HG03175 (cell line): ENCODE data around the gene SUPT4H1.
"Not testable (repeated sequence)": the region's sequence is repeated elsewhere in the genome, so short reads cannot be mapped to it uniquely, and the experiment has no call there.

Source experiments
- ATAC-seq: cut with Tn5 transposase; IDR thresholded peaks from one replicate; pipeline ENCODE4 v1.9.1; 2021; ENCODE audit warnings: mild to moderate bottlenecking, moderate library complexity; ENCODE audit not compliant: unreplicated experiment

The SUPT4H1 gene

DNA sequence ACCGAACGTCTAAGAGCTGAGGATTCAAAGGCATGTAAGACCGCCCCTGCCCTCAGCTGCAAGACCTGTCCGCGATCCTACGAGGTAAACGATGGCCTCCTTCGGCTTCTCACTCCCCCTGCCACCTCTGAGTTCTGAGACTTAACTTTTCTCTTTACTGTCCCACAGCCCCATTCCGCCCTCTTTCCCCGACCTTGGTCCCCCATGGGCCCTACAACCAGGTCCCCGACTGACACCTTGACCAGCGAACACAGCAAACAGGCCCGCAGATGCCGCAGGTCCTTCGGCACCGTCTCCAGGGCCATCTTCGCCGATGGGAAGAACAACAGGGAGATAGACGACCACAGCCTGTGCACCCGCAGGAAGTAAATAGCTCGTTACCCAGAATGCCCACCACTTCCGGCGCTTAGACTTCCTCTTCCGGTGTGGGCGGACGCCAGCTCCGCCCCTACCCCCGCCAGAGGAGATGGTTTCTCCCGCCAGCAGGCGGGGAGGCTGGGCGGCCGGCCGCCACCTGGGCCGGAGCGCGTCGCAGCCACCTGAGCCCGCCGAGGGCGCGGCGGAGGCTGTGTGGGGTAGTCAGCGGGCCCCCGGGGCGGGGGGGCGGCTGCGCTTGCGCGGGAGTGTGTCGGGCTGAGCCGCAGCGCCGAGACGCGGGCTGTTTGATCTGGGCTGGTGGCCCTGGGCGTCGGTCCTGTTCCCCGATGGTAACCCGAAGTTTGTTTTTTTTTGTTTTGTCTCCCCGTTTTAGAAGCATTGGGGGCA lies at the start of gene SUPT4H1:
Gene SUPT4H1, minus strand, starts transcription at position 371 of the 765 bp plus-strand sequence. Its CDS starts 66 bp downstream, at position 305.
- ATAC-seq, result peak; percentile 92

DNA sequence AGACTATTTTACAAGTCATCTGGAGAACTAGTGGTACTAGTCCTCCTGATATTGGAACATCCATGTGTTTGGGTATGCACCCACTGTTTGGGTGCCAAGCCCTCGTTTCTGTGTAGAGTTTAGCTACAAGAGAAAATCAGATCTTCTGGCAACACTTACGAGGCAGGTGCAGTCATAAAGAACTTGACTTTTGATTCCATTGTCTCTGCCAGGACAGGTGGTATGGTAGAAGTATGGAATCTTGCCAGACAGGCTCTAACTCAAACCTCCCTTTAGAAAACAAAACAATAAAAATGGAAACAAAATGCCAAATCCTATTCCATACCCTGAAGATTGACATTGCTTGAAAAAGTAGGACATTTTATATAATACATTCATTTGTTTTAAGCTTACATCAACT lies 49.3 kb upstream of the SUPT4H1 start:
- ATAC-seq, result no peak

DNA sequence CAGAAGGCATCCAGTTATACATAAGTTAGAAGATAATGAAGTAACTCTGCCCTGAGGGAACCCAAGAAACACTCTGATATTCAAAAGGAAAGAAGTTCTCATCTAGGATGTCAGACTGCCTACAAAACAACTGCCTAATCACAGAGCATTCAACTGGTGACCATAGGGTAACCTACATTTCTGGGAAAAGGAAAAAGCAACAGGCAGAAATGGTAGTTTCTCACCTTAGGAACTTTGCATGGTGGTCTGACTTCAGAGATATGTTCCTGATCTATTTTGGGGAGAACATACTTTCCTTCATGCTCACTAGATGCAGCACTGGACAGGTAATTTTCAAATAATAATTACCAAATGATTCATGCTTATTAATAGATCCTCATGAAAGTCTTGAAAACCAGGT lies 48.8 kb upstream of the SUPT4H1 start:
- no peak for ATAC-seq

DNA sequence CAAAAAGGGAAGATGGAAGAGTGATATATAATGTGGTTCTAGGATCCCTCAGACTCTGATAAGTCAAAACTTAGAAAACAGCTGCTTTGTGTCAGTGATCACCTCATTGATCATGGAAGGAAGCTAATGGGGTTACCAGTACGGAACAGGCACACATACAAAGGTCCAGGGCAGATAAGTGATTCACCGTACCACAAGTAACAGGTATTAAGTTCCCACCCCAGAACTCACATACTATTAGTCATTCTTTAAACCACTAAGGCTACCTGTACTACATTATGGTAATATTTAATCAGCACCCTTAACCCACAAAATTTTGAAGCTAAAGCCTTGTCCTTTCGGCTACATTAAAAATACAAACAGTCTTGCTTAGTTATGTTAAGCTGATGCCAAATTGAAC lies 48.0 kb upstream of the SUPT4H1 start:
- ATAC-seq, result no peak

DNA sequence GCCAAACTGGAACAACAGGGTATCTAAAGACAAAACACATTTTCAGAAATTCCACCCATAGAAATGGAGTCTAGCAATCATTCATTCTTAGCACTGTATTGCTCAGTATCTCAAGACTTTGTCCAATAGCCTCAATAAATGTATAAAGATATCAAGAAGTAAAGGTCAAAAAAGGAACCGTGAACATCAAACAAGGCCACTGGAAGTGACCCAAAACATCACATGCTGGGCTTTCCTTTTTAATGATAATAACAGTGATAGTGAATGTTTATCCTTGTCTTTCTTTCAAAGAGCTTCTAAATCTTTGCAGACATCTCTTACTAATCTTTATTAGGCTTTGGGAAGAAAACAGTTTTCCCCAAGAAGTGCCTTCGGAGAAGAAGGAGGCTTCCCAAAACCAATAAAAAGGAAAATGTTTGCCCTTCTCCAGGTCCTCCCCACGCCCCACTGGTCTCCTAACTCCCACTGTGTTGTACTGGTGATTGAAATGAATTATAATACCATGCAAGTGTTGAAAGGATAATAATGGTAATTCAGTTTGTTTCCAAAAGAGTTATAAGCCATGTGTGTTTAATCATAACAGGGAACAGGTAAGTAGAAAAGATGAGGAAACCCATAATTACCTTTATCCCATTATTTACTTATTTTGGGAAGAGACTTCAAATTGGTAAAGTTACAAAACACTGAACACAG lies 46.7 kb upstream of the SUPT4H1 start:
- no peak for ATAC-seq

DNA sequence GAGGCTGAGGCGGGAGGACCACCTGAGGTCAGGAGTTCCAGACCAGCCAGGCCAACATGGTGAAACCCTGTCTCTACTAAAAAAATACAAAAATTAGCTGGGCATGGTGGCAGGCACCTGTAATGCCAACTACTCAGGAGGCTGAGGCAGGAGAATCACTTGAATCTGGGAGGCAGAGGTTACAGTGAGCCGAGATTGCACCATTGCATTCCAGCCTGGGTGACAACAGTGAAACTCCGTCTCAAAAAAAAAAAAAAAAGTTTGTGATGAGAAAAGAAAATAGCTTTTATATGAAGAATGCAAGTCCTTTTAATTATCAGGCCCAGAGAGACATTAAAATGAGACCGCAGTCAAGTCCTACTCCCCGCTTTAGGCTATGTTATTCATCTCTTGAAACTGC lies 45.4 kb upstream of the SUPT4H1 start:
- ATAC-seq, result not testable (repeated sequence)

DNA sequence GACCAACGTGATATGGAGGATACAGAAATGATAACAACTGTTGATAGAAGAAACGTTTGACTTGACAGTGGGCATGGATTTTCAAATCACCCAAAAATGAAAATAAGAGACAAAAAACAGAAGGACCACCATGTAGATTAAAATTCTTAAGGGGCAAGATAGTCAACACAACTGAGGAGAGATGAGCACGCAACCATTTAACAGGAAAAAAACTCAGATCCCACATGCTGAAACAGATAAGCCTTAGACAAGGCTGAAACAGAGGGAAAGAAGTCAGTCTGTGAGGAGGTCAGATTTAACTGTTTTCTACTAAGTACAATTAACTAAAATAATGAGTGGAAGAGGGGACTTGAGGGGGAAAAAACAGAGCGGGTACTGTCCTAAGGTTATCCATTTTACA lies 44.2 kb upstream of the SUPT4H1 start:
- ATAC-seq, result no peak

DNA sequence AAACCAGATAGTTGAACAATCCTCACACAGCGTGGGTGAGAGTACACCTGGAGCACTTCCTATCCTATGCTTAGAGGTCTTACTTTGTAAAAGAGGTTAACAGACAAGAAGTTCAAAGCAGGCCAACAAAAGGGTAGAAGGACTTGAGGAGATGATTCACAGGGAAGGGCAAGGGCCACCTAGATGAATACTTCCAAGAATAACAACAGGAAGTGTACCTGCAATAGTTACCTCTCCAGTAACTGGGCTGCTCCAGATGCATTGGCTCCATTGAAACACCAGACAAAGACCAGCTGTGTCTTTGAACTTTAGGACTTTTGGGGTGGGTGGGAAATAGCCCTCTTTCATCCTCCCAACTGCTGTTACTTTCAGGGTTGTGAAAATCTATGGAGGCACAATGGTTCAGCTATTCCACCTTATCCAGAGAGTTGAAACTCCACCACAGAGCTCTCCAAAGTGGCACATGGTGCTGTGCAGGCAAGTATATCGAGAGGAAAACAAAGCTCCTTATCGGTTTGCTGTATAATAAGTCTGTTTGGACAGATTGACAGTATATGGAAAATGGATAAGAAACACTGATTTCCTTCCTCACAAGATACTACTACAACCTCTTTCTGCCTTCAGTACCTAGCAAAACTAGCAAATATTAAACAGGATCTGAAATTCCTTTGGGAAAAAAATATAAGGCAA lies 42.7 kb upstream of the SUPT4H1 start:
- ATAC-seq, result no peak

DNA sequence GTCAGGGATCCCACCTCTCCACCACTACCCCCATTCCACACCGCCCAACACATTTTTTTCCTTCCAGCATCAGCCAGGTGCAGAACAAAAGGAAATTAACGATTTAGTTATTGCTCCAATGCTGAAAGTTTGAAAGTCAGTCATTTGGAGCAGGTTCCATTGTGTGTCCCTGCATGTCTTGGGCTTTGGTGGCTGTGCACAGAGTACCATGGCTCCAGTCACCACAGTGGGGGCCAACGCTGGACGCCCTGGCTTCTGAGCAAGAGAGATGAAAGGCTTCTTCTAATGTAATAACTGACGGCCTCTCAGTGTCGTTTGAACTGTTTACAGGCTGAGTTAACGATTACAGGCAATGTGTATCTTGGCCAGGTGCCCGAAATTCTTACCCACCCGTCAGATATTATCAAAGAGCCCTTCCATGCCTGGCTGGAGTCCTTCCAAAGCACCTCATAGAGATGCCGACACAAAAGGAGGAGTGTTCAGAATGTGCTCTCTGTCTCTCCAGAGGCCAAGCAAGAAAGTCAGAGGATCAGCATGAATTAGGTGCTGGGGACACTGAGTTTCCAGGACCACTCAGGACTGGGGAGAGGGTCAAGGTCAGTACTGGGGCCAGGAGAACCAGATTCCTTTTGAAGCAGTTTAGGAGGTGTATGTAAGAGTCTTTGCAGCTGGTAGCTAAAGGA lies 39.4 kb upstream of the SUPT4H1 start:
- no peak for ATAC-seq

DNA sequence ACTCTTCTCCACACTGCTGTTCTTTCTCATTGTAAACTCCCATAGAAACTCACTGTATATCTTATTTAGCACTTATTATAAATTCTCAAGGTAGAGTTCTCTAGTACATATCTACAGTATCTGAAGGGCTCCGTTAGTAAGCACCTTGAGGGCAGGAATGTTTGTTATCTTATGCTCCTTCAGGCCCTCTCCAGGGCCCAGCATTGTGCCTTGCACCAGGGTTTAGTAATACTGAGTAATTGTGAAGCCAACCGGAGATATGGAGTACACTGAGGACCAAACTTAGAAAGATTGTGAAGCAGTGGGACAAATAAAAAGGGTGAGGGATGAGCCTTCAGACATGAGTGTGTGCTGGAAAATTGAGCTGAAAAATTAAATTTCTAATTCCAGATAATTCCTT lies 38.9 kb upstream of the SUPT4H1 start:
- no peak for ATAC-seq

DNA sequence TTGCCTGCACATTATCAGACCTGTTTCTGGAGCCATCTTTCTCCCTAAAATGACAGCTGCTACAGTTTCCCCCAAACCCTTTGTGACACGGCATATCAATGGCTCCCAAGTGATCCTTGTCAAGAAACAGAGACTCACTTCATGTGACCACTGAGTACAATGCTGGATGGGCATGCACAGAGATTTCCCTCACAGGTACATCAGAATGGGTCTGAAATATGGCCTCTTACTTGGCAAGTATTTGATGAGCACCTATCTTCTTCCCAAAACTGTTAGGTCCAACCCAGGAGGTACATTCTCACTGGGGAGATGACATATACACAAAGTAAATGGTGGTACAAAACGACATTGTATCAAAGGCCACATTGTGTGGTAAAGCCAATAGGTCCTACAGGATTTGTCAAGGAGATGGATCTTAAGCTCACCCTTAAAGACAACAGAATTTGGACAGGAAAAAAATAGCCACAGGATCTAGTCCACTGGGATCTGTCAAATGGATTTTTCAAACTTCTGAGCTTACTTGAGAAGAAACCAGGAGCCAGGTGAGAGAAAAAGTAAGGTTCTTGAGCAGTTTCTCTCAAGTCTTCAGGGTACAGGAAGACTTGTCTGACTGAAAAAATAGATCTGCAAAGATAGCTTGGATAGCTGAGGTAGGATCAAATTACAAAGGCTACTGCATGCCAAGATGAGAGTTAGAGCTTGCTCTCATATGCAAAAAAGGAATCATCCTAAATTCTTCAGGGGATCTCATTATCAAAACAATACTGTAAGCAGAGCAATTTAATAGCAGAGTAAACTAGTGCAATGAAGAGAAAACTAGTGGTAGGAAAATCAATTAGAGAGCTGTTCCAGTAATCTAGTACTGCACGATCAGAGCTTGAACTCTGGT lies 36.5 kb upstream of the SUPT4H1 start:
- ATAC-seq, result no peak

DNA sequence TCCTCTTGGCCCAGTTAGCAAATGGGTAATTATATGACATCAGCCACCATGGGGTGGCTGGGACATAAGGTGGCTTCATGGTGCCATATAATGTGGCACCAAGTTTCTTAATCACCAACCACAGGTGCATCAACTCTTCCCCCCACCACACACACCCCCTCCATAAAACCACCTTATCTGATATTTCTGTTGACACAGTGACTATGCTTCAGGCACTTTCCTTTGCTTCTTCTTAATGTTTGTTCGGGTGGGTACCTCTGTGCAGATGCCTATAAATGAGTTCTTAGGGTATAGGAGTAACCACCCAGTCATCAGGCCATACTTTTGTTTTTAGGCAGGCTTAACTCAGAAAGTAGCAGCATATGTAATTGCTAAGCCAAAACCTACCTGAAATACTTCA lies 35.8 kb upstream of the SUPT4H1 start:
- no peak for ATAC-seq

DNA sequence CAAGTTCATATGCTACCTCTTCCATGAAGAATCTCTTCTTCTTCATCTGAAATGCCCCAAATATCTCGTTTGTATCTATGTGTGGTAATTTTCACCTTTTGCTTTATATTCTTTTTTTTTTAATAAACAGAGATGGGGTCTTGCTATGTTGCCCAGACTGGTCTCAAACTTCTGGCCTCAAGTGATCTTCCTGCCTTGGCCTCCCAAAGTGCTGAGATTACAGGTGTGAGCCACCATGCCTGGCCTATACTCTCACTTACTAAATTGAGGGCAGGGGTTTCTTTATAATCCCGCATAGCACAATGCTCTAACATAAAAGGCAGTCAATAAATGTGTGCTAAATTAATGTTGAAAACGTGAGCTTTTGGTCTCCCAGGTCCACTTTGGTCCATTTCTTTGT lies 34.7 kb upstream of the SUPT4H1 start:
- no peak for ATAC-seq

DNA sequence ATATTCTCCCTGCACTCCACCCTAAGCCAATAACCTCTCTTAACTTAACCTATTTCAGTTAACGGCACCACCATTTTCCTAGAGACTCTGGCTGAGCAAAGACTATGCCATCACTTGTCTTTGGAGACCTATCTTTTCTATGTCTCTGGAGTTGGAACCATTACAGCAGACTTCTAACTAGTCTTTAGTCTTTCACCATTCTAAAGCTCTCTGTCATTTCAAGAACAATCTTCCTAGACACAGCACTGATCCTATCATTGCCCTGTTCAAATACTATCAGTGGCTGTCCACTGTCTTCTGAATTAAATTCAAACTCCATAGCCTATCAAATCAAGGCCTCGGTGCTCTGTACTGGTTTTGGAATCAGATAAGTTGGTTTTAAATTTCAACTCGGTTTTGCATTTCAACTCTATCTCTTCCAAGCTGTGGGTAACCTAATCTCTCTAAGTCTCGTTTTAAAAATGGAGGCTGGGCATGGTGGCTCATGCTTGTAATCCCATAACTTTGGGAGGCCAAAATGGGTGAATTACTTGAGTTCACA lies 33.4 kb upstream of the SUPT4H1 start:
- ATAC-seq, result no peak

DNA sequence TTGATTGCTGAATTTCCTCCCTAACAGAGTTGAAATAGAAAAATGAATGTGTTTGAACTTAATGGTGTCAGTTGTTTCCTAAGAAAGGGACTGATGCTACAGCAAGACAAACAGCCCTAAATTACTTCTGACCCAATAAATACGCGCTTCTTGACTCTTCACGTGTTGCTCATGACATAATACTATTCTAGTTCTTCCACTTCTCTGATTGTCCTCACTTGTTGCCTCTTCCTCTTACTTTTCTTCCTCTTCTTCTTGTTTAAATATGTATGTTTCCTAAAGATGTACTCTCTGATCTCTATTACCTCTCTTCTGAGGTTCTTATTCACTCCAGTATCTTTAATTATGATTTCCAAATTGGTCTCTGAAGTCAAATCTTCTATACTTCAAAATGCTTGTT lies 32.9 kb upstream of the SUPT4H1 start:
- ATAC-seq, result no peak

DNA sequence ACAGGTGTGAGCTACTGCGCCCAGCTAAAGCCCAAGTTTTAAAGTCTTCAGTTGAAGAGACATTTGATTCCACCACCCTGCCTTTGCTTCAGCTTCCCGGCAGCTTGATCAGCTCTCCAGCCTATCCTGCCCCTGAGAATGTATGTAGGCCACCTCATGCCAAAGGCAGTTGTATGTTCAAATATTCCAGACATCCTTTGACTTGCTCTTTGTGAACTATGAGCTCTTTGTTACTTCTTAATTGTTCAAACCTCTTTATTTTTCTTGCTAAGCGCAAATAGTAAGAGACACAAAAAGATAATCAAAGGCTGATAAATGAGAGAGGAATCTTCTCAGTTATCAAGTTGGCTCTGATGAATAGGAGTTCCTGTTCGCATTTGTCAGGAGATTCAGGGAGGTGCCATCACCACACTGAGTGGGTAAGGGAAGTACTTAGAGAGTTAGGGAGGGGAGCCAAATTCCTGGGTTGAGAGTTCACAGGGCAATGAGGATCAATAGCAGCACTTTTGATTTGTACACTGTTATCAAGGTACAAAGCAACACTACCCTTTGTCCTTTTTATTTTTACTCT lies 32.0 kb upstream of the SUPT4H1 start:
- ATAC-seq, result no peak

DNA sequence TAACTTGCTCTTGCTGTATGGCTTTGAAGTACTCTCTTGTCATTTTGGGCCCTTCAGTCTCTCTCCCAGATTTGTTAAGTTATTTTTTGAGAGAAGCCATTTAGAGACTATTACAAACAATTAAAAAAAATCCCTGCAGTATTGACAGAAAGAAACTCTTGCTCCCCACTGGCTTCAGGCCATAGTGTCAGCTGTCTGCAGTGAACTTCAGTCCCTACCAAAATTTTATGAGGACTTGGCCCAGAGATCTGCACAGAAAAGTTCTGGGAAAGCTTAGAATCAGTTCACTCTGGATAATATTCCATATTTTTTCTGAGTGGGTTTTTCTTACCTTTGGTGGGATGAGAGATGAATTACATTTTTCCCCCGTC lies 30.9 kb upstream of the SUPT4H1 start:
- ATAC-seq, result no peak

DNA sequence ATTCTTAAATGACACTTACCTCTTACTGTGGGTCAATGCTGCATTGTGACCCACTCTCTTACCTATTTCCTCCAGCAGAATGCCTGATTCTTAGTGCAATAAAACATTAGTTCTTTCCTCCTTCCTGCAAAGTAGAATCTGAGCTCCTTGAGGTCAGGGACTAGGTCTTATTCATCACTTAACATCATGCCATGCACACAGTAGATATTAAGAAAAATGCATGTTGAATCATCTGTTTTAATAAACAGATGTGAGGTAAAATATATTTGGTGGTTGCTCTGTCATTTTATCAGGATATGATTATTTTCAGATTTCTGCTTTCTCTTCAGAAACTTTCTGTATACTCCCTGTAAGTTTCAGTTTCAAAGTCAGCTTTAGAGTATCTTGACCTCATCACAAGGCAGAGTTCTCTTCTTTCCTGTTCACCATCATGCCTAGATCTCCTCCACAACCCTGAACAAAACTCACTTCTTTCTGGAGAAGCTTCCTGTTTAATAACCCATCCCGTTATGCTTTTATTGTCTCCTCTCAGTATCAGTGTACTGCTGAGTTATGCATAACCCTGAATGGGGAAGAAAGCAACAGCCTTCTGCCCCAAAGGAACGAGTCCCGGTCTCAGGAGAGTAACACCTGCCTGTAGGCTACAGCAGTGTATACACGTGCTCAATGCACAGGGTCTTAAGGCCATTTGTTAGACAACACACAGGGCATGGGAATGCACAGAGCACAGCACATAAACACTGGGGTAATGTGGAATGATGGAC lies 30.3 kb upstream of the SUPT4H1 start:
- peak; percentile 80 for ATAC-seq
